ENCODE data around the gene SHC4. TPM values are rescaled to one million over a fixed set of nuclear protein-coding genes. Genes with fewer than 3 reads are reported as not detected.

SHC4 gene
- total and polyA plus RNA-seq, 2 of the 13 experiments (the other 11 are each of a cell fraction or from before 2014, with no cell fraction given): 0.04 TPM; not detected in 1

DNA sequence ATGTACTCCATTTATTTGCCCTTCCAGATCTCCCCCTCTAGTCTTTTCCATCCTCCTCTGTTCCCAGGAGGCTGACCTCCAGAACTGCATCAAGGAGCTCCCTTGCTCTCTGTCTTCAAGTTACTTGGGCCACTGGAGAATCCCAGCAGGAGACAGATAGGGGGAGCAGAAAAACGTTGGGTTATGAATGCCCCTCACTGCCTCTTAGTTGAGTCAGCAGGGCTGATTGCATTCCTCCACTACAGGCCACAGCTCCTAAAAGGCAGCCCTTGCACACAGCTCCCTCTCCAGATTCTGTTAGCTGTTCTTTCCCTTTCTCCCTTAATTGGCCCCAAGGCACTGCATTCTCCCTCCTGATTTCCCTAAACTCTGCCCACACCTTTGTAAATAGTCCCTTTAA is 140.5 kb downstream of the SHC4 start:
- CTCF ChIA-PET (ENCODE audit: low intra/inter-chr PET ratio, low total read pairs): no interaction called here
- in situ Hi-C loops (cut with HindIII; ENCODE audit: extremely low pct_ligation_motif_present, low pct_unique_long_range_greater_than_20kb) (no loop called here), intact Hi-C loops (cut with micrococcal nuclease; ENCODE audit: unreplicated experiment) (no loop called here)
- no peaks in the 10 kb centered on the region for H3K79me2 ChIP-seq (ENCODE audit: insufficient read depth, low read length)
- no peaks in the 10 kb centered on the region for H3K36me3 ChIP-seq (replicated peaks in 1 of 2; ENCODE audit: control insufficient read depth in 1 of 2, insufficient read depth in 2 of 2, low read length in 2 of 2)
- H2AFZ ChIP-seq (ENCODE audit: low read length): no peak overlapping the region
- no peak overlapping the region for H3K4me3 ChIP-seq (replicated peaks in 1 of 3; ENCODE audit: insufficient read depth in 1 of 3, low read depth in 2 of 3, low read length in 3 of 3)
- H3K27me3 ChIP-seq (ENCODE audit: control insufficient read depth in 1 of 2, insufficient read depth in 2 of 2, low read length in 2 of 2): peaks cover 0 to 5% of the 10 kb centered on the region in 2 experiments; a peak in 2 of 5 replicates
- POLR2A ChIA-PET: no interaction called here
- H3K4me2 ChIP-seq (ENCODE audit: low read depth, low read length): no peak overlapping the region
- H3K9ac ChIP-seq (ENCODE audit: insufficient read depth, low read depth, low read length): no peak overlapping the region
- H4K20me1 ChIP-seq (ENCODE audit: insufficient read depth, low read length): no peaks in the 10 kb centered on the region
- no peaks in the 10 kb centered on the region for H3K9me3 ChIP-seq (ENCODE audit: low read length)
- BruUV-seq (replicated peaks): no TSS peak
- FAIRE-seq: no peak
- no peak overlapping the region for H3K27ac ChIP-seq (ENCODE audit: extremely low read length, insufficient read depth, low read length)
- DNase-seq (ENCODE audit: low spot score): no peak
- no peak for ATAC-seq
- no peaks in the 10 kb centered on the region for H3K4me1 ChIP-seq (ENCODE audit: insufficient read depth, low read length)
- 0% methylated on average over 1 of the region's 1 CpG for WGBS (ENCODE audit: low lambda C conversion rate)
- TF ChIP-seq ZNF124 (CRISPR knock-in tag; IDR thresholded peaks at IDR 0.05): no peak
- TF ChIP-seq ZNF616 (CRISPR knock-in tag; IDR thresholded peaks at IDR 0.05; ENCODE audit: low read depth): no peak
- TF ChIP-seq MATR3 (CRISPR knock-in tag; IDR thresholded peaks at IDR 0.05): no peak
- no peak for TF ChIP-seq KLF15 (CRISPR knock-in tag; IDR thresholded peaks at IDR 0.05; ENCODE audit: borderline replicate concordance)
- no peak for TF ChIP-seq ZNF160 (CRISPR knock-in tag; IDR thresholded peaks at IDR 0.05)
- no peak for TF ChIP-seq ISX (CRISPR knock-in tag; conservative IDR thresholded peaks at IDR 0.05)

DNA sequence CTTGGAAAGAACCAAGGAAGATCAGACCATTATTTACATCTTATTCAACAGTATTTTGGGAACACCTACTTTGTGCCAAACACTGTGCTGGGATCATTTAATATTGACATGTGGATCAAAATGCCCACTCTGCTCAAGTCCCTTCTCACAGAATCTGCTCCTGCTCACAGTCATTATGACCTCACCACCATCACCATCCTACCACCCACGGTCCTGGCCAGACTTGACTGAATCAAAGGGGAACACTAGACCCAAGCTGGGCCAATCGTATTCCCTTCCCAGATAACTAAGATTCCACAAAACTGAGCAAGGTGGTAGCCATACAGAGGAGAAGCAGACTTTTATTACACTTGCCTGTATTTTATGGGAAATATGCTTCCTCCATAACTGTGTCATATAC is 149.4 kb downstream of the SHC4 start:
- WGBS (ENCODE audit: low lambda C conversion rate): 0% methylated on average over 2 of the region's 2 CpGs
- Histone ChIP-seq H3K36me3 (replicated peaks in 1 of 2; ENCODE audit: control insufficient read depth in 1 of 2, insufficient read depth in 2 of 2, low read length in 2 of 2) (no peaks in the 10 kb centered on the region), H3K4me1 (ENCODE audit: insufficient read depth, low read length) (peaks cover 20% of the 10 kb centered on the region), H3K27ac (ENCODE audit: extremely low read length, insufficient read depth, low read length) (no peak overlapping the region), H3K27me3 (ENCODE audit: control insufficient read depth in 1 of 2, insufficient read depth in 2 of 2, low read length in 2 of 2) (peaks cover 0 to 9% of the 10 kb centered on the region in 2 experiments; a peak in 2 of 5 replicates), H3K9me3 (ENCODE audit: low read length) (no peaks in the 10 kb centered on the region), H3K9ac (ENCODE audit: insufficient read depth, low read depth, low read length) (no peak overlapping the region), H3K4me3 (replicated peaks in 1 of 3; ENCODE audit: insufficient read depth in 1 of 3, low read depth in 2 of 3, low read length in 3 of 3) (no peak overlapping the region), H3K79me2 (ENCODE audit: insufficient read depth, low read length) (peaks cover 12% of the 10 kb centered on the region), H2AFZ (ENCODE audit: low read length) (no peak overlapping the region), H3K4me2 (ENCODE audit: low read depth, low read length) (no peak overlapping the region), H4K20me1 (ENCODE audit: insufficient read depth, low read length) (no peaks in the 10 kb centered on the region)
- POLR2A ChIA-PET: no interaction called here
- intact Hi-C loops (cut with micrococcal nuclease; ENCODE audit: unreplicated experiment) (loop anchor here (5.0 kb wide), 1 partner anchor 233 kb away; the partner anchor contains the start of gene SECISBP2L), in situ Hi-C loops (cut with HindIII; ENCODE audit: extremely low pct_ligation_motif_present, low pct_unique_long_range_greater_than_20kb) (no loop called here)
- no TSS peak for BruUV-seq (replicated peaks)
- FAIRE-seq (no peak), ATAC-seq (no peak), DNase-seq (ENCODE audit: low spot score) (no peak)
- TF ChIP-seq ZNF782 (CRISPR knock-in tag; IDR thresholded peaks at IDR 0.05; ENCODE audit: borderline replicate concordance): no peak
- no peak for TF ChIP-seq HNRNPUL1 (IDR thresholded peaks at IDR 0.05; ENCODE audit: low read depth, low read length)
- TF ChIP-seq, protein P1, sequence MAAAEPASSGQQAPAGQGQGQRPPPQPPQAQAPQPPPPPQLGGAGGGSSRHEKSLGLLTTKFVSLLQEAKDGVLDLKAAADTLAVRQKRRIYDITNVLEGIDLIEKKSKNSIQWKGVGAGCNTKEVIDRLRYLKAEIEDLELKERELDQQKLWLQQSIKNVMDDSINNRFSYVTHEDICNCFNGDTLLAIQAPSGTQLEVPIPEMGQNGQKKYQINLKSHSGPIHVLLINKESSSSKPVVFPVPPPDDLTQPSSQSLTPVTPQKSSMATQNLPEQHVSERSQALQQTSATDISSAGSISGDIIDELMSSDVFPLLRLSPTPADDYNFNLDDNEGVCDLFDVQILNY (CRISPR knock-in tag; conservative IDR thresholded peaks at IDR 0.05): no peak
- TF ChIP-seq CREB1 (IDR thresholded peaks at IDR 0.05): peak; percentile 9; the same call in 1 of the 2 replicates
- no peak for TF ChIP-seq CREB1 (CRISPR knock-in tag; IDR thresholded peaks at IDR 0.05)
- CTCF ChIA-PET (ENCODE audit: low intra/inter-chr PET ratio, low total read pairs): no interaction called here
